Stimulated activated CD4-positive, alpha-beta T cell treated with anti-CD3 and anti-CD28 coated beads, TNF-alpha, amount 100 ng/mL, for 1 hour (primary cell): ENCODE measurements around the gene SNIP1.
"Not testable (repeated sequence)": the region's sequence is repeated elsewhere in the genome, so short reads cannot be mapped to it uniquely, and the experiment has no call there.

Experiments
- DNase-seq, 3 donors: peaks; one replicate each; pipeline ENCODE4 v3.0.0-alpha.2; 2020; ENCODE audit warnings: low read depth in 3 of 3, low spot score in 1 of 3

SNIP1 gene

GRCh38 chr1:37559957-37560379, 5.9 kb upstream of the SNIP1 start:
- DNase-seq, result not testable (repeated sequence)

- no peak for DNase-seq
Measured at GRCh38 chr1:37559080-37559479, 5.0 kb upstream of the SNIP1 start.

GRCh38 chr1:37558411-37558810, 4.3 kb upstream of the SNIP1 start:
- no peak for DNase-seq

- DNase-seq, result no peak
Measured at GRCh38 chr1:37557402-37557801, 3.3 kb upstream of the SNIP1 start.

GRCh38 chr1:37556712-37557196, 2.7 kb upstream of the SNIP1 start, which contains the start of gene DNALI1:
DNALI1 (plus strand) TSS chr1:37556940; CDS start chr1:37556995, 55 bp downstream.
- DNase-seq, result no peak

- DNase-seq, result no peak
Measured at GRCh38 chr1:37553598-37553926, 531 bp downstream of the SNIP1 start.

GRCh38 chr1:37549341-37549740, 4.8 kb downstream of the SNIP1 start:
- no peak for DNase-seq

GRCh38 chr1:37545019-37545418, 9.1 kb downstream of the SNIP1 start:
- DNase-seq, result no peak

- no peak for DNase-seq
Measured at GRCh38 chr1:37544530-37544929, 9.6 kb downstream of the SNIP1 start.

GRCh38 chr1:37540036-37540785, 13.9 kb downstream of the SNIP1 start:
- no peak for DNase-seq

- DNase-seq, result not testable (repeated sequence)
Measured at GRCh38 chr1:37539154-37539553, 14.9 kb downstream of the SNIP1 start.

GRCh38 chr1:37537378-37537777, 16.7 kb downstream of the SNIP1 start:
- no peak for DNase-seq

- DNase-seq, result no peak
Measured at GRCh38 chr1:37533317-37534093, 20.6 kb downstream of the SNIP1 start.

GRCh38 chr1:37532418-37533156, 21.5 kb downstream of the SNIP1 start:
- not testable (repeated sequence) for DNase-seq

- not testable (repeated sequence) for DNase-seq
Measured at GRCh38 chr1:37529888-37530287, 24.2 kb downstream of the SNIP1 start.

GRCh38 chr1:37519613-37520012, 34.5 kb downstream of the SNIP1 start:
- no peak for DNase-seq

GRCh38 chr1:37518929-37519328, 35.2 kb downstream of the SNIP1 start:
- peak in 1 of 3 donors; percentile 10 for DNase-seq

- DNase-seq, result not testable (repeated sequence)
Measured at GRCh38 chr1:37518241-37518640, 35.9 kb downstream of the SNIP1 start.

GRCh38 chr1:37517569-37517968, 36.5 kb downstream of the SNIP1 start:
- no peak for DNase-seq

- no peak for DNase-seq
Measured at GRCh38 chr1:37515185-37516034, 38.7 kb downstream of the SNIP1 start.
